Lower leg skin (tissue), 3 donors: ENCODE results near the gene R3HDML.
"Not testable (repeated sequence)": the region's sequence is repeated elsewhere in the genome, so short reads cannot be mapped to it uniquely, and the experiment has no call there.

Source experiments
- POLR2A ChIP-seq, 2 donors: fragments of 450-650 bp; IDR thresholded peaks; one replicate each; pipeline ENCODE4 v1.6.1; 2016 to 2017; ENCODE audit warnings: antibody characterized with exemption in 2 of 2, mild to moderate bottlenecking in 1 of 2, moderate library complexity in 1 of 2
- TF ChIP-seq, protein P1 (sequence below), 3 donors: fragments of 450-650 bp; IDR thresholded peaks; one replicate each; pipeline ENCODE4 v1.5.1; 2016; ENCODE audit warnings: antibody characterized with exemption in 3 of 3, mild to moderate bottlenecking in 3 of 3, moderate library complexity in 2 of 3

- TF ChIP-seq, protein P1, sequence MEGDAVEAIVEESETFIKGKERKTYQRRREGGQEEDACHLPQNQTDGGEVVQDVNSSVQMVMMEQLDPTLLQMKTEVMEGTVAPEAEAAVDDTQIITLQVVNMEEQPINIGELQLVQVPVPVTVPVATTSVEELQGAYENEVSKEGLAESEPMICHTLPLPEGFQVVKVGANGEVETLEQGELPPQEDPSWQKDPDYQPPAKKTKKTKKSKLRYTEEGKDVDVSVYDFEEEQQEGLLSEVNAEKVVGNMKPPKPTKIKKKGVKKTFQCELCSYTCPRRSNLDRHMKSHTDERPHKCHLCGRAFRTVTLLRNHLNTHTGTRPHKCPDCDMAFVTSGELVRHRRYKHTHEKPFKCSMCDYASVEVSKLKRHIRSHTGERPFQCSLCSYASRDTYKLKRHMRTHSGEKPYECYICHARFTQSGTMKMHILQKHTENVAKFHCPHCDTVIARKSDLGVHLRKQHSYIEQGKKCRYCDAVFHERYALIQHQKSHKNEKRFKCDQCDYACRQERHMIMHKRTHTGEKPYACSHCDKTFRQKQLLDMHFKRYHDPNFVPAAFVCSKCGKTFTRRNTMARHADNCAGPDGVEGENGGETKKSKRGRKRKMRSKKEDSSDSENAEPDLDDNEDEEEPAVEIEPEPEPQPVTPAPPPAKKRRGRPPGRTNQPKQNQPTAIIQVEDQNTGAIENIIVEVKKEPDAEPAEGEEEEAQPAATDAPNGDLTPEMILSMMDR (IDR thresholded peaks at IDR 0.05), result not testable (repeated sequence)
- TF ChIP-seq POLR2A (IDR thresholded peaks at IDR 0.05), result not testable (repeated sequence)
These were observed 9.1 kb upstream of the R3HDML start for GRCh38 chr20:44327748-44328147.
